GM21786 (cell line): Measurements from ENCODE around the gene ZNF541.
"Not testable (repeated sequence)": the region's sequence is repeated elsewhere in the genome, so short reads cannot be mapped to it uniquely, and the experiment has no call there.

Experiments
- ATAC-seq: cut with Tn5 transposase; IDR thresholded peaks from one replicate; pipeline ENCODE4 v1.9.1; 2021; ENCODE audit not compliant: unreplicated experiment

ZNF541 gene

GRCh38 chr19:47601180-47601904, 28.4 kb upstream of the ZNF541 start:
- no peak for ATAC-seq

GRCh38 chr19:47600246-47601179, 27.6 kb upstream of the ZNF541 start:
- peak; percentile 88 for ATAC-seq

- not testable (repeated sequence) for ATAC-seq
Observed at GRCh38 chr19:47599671-47600245, 26.8 kb upstream of the ZNF541 start.

- no peak for ATAC-seq
Observed at GRCh38 chr19:47598407-47599349, 25.7 kb upstream of the ZNF541 start.

- ATAC-seq: no peak
Observed at GRCh38 chr19:47595944-47596343, 23.0 kb upstream of the ZNF541 start.

GRCh38 chr19:47593860-47594259, 20.9 kb upstream of the ZNF541 start:
- no peak for ATAC-seq

- ATAC-seq: no peak
Observed at GRCh38 chr19:47589824-47590223, 16.9 kb upstream of the ZNF541 start.

- no peak for ATAC-seq
Observed at GRCh38 chr19:47587295-47587694, 14.3 kb upstream of the ZNF541 start.

GRCh38 chr19:47583161-47583560, 10.2 kb upstream of the ZNF541 start:
- not testable (repeated sequence) for ATAC-seq

- ATAC-seq: no peak
Observed at GRCh38 chr19:47582320-47582909, 9.5 kb upstream of the ZNF541 start.

GRCh38 chr19:47581605-47582319, 8.8 kb upstream of the ZNF541 start:
- ATAC-seq: no peak

GRCh38 chr19:47580397-47580796, 7.4 kb upstream of the ZNF541 start:
- ATAC-seq: no peak

GRCh38 chr19:47572635-47573034, 313 bp downstream of the ZNF541 start:
- ATAC-seq: no peak

GRCh38 chr19:47569331-47569730, 3.6 kb downstream of the ZNF541 start:
- no peak for ATAC-seq

GRCh38 chr19:47564081-47564480, 8.9 kb downstream of the ZNF541 start:
- ATAC-seq: no peak

- no peak for ATAC-seq
Observed at GRCh38 chr19:47561440-47562057, 11.4 kb downstream of the ZNF541 start.

GRCh38 chr19:47560999-47561398, 11.9 kb downstream of the ZNF541 start:
- no peak for ATAC-seq

GRCh38 chr19:47550129-47550528, 22.8 kb downstream of the ZNF541 start:
- no peak for ATAC-seq

GRCh38 chr19:47549261-47549862, 23.6 kb downstream of the ZNF541 start:
- ATAC-seq: no peak
